GM12891 (cell line): Measurements from ENCODE around the gene CACNG4.
"Not testable (repeated sequence)": the region's sequence is repeated elsewhere in the genome, so short reads cannot be mapped to it uniquely, and the experiment has no call there.

Experiments used
- DNase-seq: peaks from one replicate; pipeline ENCODE4 v3.0.0; 2011; ENCODE audit warnings: low spot score; ENCODE audit not compliant: insufficient read length
- FAIRE-seq: peaks from 2 replicates; lab custom pipeline; 2011; peaks lifted over from hg19 to GRCh38; lab: Jason Lieb, UNC
- PAX5 ChIP-seq: IDR thresholded peaks from 2 replicates; pipeline ENCODE4 v1.6.1; 2011; ENCODE audit warnings: low read length, moderate library complexity, mild to moderate bottlenecking; ENCODE audit not compliant: insufficient read depth, severe bottlenecking
- POLR2A ChIP-seq: IDR thresholded peaks from 2 replicates; pipeline ENCODE4 v1.6.1; 2011; ENCODE audit warnings: low read depth, low read length, control low read depth
- POLR2AphosphoS5 ChIP-seq: IDR thresholded peaks from 2 replicates; pipeline ENCODE4 v1.6.1; 2011; ENCODE audit warnings: low read depth, low read length, control low read depth
- POU2F2 ChIP-seq: IDR thresholded peaks from 2 replicates; pipeline ENCODE4 v1.6.1; 2011; ENCODE audit warnings: low read depth, mild to moderate bottlenecking, control low read depth, low read length, moderate library complexity
- SPI1 ChIP-seq: IDR thresholded peaks from 2 replicates; pipeline ENCODE4 v1.6.1; 2011; ENCODE audit warnings: low read depth, low read length, control low read depth
- TAF1 ChIP-seq: IDR thresholded peaks from 2 replicates; pipeline ENCODE4 v1.6.1; 2011; ENCODE audit warnings: low read depth, low read length, control low read depth

The CACNG4 gene

GRCh38 chr17:67033613-67034012, 69.1 kb downstream of the CACNG4 start:
- TF ChIP-seq TAF1 (no peak), PAX5 (no peak), POLR2AphosphoS5 (no peak), POU2F2 (no peak), SPI1 (no peak), POLR2A (no peak)
- no peak for FAIRE-seq

DNA sequence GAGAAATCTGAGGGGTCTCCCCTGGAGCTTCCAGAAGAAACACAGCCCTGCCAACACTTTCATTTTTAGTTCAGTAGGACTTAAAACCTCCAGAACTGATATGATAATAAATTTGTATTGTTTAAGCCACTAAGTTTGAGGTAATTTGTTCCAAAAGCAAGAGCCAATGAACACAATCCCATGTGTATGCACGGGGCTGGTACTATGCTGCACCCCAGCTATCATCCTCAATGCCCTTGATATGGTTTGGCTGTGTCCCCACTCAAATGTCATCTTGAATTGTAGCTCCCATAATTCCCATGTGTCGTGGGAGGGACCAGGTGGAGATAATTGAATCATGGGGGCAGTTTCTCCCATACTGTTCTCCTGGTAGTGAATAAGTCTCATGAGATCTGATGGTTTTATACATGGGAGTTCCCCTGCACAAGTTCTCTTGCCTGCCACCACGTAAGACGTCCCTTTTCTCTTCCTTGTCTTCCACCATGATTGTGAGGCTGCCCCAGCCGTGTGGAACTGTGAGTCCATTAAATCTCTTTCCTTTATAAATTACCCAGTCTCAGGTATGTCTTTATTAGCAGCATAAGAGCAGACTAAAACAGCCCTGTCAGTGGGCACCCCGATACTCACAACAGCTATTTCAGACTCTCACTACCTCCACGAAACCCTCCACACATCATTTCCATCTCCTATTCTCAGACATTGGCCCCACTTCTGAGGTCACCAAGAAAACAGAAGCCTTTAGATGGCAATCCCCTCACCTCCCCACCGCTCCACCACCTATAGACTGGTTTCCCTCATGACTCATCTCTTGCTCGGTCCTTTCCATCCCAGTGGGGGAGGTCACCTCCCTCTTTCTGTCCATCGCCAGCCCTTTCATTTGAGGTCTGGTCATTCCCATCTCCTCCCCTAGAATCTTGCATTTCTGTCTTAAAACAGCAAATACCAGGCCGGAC, 70.9 kb downstream of the CACNG4 start:
- TF ChIP-seq POLR2AphosphoS5: no peak
- TF ChIP-seq POU2F2: peak; percentile 57; the same call in 1 of the 2 replicates
- TF ChIP-seq SPI1: 0 out of 2 replicates have a peak, but pooled peaks have one; percentile 8
- DNase-seq (no peak), FAIRE-seq (no peak)

More at GRCh38 chr17:67033613-67034012, 69.1 kb downstream of the CACNG4 start:
- DNase-seq: no peak

DNA sequence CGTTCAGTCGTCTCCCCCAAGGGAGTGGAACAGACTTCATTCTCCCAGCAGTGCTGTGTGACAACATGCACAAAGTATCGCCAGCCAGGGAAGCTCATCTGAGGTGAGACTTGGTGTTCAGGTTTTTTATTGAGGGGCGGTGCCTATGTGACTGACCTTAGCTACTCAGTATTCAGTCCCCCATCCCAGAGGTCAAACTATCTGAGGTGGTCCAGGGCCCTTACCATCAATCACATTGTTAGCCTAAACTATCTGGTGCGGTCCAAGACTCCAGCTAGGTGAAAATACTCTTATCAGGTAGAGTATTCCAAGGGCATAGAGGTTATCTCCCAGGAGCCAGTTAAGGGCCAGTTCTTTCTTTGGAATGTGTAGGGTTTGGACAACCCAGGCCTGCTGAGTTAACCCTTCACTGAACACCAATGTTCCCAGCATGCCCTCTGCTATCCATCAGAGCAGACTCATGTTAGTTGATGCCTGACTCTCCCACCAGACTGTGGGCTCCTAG, 74.4 kb downstream of the CACNG4 start:
- TF ChIP-seq POLR2A: no peak
- no peak for TF ChIP-seq POLR2AphosphoS5
- no peak for TF ChIP-seq TAF1
- no peak for TF ChIP-seq PAX5
- no peak for TF ChIP-seq POU2F2
- TF ChIP-seq SPI1: no peak
- FAIRE-seq: no peak
- DNase-seq: no peak

DNA sequence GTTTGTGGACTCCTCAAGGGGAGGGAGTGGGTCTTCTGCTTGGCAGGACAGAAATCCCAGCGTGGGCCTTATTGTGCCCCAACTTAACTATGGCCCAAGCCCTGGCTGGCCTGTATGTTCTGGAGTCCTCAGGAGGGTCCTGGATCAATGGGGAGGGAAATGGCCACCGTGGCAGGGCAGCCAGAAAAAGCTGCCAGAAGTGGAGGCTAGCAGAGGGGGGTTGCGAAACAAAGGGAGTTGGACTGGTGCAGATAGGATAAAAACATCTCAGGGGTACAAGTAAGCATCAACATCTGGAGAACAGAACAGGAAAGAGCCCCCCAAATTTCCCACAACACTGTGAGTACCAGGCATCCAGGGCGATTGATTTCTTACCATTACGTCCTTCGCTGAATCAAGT, 76.1 kb downstream of the CACNG4 start:
- no peak for DNase-seq
- TF ChIP-seq POLR2AphosphoS5 (no peak), TAF1 (no peak)
- no peak for FAIRE-seq

DNA sequence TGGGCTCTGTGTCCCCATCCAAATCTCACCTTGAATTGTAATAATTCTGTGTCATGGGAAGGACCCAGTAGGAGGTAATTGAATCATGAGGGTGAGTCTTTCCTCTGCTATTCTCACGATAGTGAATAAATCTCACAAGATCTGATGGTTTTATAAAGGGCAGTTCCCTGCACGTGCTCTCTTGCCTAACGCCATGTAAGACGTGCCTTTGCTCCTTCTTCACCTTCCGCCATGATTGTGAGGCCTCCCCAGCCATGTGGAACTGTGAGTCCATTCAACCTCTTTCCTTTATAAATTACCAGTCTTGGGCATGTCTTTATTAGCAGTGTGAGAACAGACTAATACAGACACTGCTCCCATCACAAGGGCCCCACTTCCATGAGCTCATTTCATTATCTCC, 76.6 kb downstream of the CACNG4 start:
- DNase-seq, FAIRE-seq: not testable (repeated sequence)

DNA sequence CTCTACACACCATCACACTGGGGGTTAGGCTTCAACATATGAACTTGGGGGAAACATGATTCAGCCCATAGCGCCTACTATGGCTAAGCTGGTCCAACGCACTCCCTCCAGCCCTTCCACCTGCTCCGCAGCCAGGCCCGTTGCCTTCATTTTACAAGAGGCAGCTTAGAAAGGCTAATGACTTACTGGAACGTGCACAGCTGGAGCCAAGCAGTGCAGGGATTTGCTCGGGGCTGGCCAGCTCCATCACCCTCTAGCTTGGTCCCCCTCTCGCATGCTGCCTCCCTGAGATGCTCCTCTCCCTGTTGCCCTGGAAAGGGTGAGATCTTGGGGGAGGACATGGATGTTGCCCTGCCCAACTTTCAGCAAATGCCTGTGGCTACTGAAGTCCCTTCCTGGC, 77.0 kb downstream of the CACNG4 start:
- no peak for FAIRE-seq
- TF ChIP-seq PAX5 (no peak), POU2F2 (no peak), POLR2AphosphoS5 (no peak), TAF1 (no peak), SPI1 (no peak), POLR2A (no peak)
- DNase-seq: no peak

DNA sequence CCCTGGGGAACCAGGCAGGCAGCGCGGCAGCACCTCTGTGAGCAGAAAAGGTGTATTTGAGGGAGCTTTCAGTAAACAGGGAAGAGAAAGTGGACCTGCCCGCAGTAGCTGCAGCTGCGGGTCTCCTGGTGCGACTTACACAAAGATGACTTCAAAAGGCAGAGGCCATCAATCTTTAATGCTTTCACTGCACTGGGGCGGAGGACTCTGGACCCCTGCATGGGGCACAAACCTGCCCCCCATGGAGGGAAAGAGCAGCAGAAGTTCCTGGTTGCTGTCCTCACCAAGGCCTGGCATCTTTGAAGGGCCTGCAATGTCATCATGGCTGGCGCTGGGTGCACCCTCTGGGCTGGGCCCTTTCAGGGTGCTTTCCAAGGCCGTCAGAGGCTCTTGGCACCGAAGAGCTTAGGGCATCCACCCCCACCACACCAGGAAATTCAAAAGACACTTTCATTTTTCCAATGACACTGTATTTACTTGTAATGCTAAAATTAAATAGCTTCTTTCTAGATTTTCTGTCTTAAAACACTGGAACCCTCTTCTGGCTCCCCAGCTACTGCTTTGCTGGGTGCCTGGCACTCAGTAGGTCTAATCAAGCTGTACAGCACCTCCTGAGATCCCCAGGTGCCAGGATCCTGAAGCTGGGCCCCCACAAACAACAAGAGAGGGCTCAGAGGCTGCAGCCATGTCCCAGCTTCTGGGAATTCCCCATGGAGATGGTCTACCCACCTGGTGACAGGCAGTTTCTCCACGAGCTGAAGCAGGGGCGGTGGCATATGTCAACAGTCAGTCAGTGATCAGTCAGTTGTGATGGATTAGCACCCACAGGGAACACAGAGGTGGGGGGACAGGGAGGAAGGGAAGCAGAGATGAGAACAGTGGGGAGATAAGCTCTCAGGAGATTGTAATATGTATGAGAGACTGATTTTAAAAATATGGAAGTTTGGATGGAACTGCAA, 77.7 kb downstream of the CACNG4 start:
- DNase-seq: no peak
- TF ChIP-seq PAX5: no peak
- TF ChIP-seq SPI1: no peak
- no peak for TF ChIP-seq POLR2AphosphoS5
- TF ChIP-seq POLR2A: no peak
- TF ChIP-seq TAF1: no peak
- TF ChIP-seq POU2F2: no peak
- FAIRE-seq: no peak

GRCh38 chr17:67043283-67043682, 78.8 kb downstream of the CACNG4 start:
- TF ChIP-seq SPI1 (no peak), TAF1 (no peak), PAX5 (no peak), POLR2A (no peak), POLR2AphosphoS5 (no peak), POU2F2 (no peak)
- FAIRE-seq (no peak), DNase-seq (no peak)

GRCh38 chr17:67044016-67044772, 79.7 kb downstream of the CACNG4 start, which contains the start of gene CACNG1:
CACNG1 (plus strand) TSS chr17:67044554; CDS start chr17:67044661, 107 bp downstream.
- no peak for TF ChIP-seq POLR2A
- TF ChIP-seq PAX5: no peak
- TF ChIP-seq TAF1: no peak
- TF ChIP-seq SPI1: no peak
- TF ChIP-seq POLR2AphosphoS5: no peak
- TF ChIP-seq POU2F2: no peak
- DNase-seq (no peak), FAIRE-seq (no peak)
